HG02798 (cell line): ENCODE results near the gene GBE1.
A peak's percentile ranks its signal among the peaks of the same experiment; 100 is the strongest.
"Not testable (repeated sequence)": the region's sequence is repeated elsewhere in the genome, so short reads cannot be mapped to it uniquely, and the experiment has no call there.

ENCODE experiments used
- ATAC-seq: cut with Tn5 transposase; IDR thresholded peaks from one replicate; pipeline ENCODE4 v1.9.1; 2021; ENCODE audit warnings: mild to moderate bottlenecking; ENCODE audit not compliant: unreplicated experiment, poor library complexity

GBE1 gene

DNA sequence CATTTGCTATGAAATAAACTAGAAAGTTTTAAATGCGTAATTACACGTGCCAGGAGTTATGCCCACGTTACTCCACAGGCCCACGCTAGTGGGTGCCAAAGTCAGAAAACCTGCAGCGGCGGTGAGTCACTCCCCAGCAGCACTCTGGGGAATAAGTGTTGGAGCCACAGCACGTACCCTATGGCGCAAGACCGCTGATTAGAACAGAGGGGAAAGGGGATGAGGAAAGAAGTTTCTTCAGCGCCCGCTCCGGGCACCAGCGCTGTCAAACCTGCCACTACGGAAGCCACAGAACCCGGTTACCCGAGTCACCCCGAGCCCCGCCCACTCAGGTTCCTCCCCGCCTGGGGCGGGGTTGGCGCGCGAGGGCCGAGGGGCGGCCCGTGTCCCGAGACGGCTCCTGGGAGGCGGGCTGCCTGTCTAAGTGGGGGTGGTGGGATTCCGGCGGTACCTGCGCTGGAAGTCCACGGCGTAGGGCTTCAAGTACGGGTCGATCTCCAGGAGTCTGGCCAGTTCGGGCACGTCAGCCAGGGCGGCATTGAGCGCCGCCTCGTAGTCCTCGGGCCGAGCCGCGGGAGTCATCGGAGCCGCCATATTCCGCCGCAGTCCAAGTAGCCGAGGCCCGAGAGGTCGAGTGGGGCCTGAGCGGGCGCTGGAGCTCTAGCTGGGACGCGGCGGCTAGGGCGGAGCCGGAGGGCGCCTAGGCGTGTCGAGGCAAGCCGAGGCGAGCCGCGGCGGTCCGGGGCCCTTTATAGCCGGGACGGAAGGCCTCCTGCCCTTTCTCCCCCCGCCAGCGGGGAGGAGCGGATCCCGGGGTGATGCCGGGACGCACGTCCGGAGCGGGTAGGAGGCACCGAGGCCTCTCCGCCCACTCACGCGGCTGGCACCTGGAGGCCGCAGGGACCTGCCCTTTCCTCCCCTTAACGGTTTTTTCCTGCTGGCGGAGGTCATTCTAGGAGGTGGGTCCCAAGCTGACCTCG is at the start of gene GBE1:
TSS of gene GBE1 (minus strand) at position 722 of the 980 bp plus-strand sequence. CDS start at position 594, 128 bp downstream.
- peak; percentile 91 for ATAC-seq

GRCh38 chr3:81808900-81809299 is 47.5 kb upstream of the GBE1 start:
- ATAC-seq: no peak

DNA sequence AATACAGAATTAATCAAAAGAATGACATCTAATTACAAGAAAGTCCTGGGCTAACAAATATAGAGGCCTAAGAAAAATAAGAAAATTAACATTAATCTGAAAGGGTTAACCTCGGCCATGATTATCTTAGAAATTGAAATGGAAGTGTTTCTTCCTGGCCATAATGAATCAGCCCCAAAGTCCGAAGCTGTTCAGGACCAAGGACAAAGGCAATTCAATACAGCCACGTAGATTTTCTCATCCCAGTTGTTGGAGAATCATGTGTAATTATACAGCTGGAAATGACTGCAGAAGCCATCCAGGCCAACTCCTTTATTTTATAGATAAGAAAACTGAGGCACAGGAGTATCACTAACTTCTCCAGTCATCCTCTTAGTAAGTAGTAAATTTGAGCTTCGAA is 38.0 kb upstream of the GBE1 start:
- ATAC-seq: no peak

DNA sequence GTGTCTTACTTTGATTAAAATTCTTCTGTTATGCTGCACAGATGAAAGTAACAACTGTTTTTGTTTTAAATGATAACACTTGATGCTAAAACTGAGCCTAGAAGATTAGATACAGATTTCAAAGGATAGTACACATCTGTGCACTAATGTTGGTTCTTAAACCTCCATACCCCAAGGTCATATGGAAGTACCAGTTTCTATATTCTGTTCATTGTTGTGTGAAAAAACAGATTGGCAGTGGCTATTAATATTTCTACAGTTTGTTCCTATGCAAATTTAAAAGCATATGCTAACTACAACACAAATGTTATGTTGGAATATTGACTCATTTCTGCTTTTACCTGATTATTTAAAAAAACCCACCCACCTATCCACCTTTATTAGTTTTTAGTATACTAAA is 32.0 kb upstream of the GBE1 start:
- ATAC-seq: peak; percentile 39

GRCh38 chr3:81790117-81790516 is 28.7 kb upstream of the GBE1 start:
- ATAC-seq: no peak

- no peak for ATAC-seq
Observed at GRCh38 chr3:81789691-81790090, 28.2 kb upstream of the GBE1 start.

- peak; percentile 80 for ATAC-seq
Observed at GRCh38 chr3:81788610-81789009, 27.2 kb upstream of the GBE1 start.

GRCh38 chr3:81788044-81788443 is 26.6 kb upstream of the GBE1 start:
- no peak for ATAC-seq

- no peak for ATAC-seq
Observed at GRCh38 chr3:81782585-81782984, 21.1 kb upstream of the GBE1 start.

DNA sequence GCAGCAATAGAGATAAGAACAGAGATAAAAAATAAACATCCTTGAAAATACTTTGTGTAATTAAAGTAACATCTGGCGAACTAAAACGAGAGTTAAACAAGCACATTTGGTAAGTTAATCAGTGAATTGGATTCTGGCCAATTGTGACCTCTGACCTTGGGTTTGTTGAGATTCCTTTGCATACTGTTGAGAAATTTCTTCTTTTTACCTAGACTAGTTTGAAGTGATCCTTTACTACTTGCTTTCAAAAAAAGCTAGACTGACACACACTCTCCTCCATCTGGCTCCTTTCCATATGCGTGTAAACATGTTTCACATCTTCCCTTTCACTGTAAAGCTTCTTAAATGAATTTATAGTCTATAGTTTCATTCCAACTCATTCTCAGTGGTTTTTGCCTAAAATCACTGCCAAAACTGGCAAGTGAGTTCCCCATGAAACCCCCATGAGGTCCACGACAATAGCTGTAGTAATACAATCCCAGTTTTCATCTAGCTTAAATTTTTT is 17.3 kb upstream of the GBE1 start:
- ATAC-seq: peak; percentile 46

GRCh38 chr3:81776643-81777042 is 15.2 kb upstream of the GBE1 start:
- peak; percentile 41 for ATAC-seq

- no peak for ATAC-seq
Observed at GRCh38 chr3:81770710-81771109, 9.3 kb upstream of the GBE1 start.

- no peak for ATAC-seq
Observed at GRCh38 chr3:81769299-81769698, 7.9 kb upstream of the GBE1 start.

GRCh38 chr3:81767250-81767859 is 5.9 kb upstream of the GBE1 start:
- not testable (repeated sequence) for ATAC-seq

DNA sequence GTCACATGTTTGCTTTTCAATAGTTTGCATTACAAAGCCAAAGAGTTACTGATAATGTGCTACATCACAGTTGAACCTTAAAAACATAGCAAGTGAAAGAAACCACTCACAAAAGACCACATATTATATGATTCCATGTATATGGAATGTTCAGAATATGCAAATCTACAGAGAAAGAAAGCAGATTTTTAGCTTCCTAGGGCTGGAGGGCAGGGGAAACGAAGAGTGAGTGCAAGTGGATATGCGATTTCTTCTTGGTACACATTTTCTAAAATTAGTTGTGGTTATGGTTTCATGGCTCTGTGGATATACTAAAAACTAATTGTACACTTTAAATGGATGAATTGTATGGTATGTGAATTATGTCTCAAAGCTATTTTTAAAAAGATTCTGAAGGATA is 4.0 kb upstream of the GBE1 start:
- no peak for ATAC-seq

GRCh38 chr3:81764665-81765064 is 3.2 kb upstream of the GBE1 start:
- no peak for ATAC-seq

GRCh38 chr3:81764002-81764401 is 2.6 kb upstream of the GBE1 start:
- no peak for ATAC-seq

DNA sequence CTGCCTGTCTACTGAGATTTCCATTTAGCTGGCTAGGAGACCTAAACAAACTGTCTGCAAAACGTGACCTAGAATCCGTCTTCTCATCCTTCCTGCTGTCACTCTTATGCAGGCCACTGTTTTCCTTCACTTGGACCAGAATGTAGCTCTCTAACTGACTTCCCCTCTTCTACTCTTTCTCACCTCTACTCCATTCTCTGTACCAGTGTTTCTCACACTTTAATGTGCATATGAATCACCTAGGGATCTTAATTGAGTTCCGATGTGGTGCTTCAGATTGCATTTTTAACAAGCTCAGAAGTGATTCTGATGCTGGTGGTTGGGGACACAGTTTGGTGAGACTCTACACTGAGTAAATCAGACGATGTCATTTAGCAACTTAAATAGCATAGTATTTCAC is 1.6 kb upstream of the GBE1 start:
- ATAC-seq: no peak

GRCh38 chr3:81761904-81762580 is 597 bp upstream of the GBE1 start:
- ATAC-seq: no peak

DNA sequence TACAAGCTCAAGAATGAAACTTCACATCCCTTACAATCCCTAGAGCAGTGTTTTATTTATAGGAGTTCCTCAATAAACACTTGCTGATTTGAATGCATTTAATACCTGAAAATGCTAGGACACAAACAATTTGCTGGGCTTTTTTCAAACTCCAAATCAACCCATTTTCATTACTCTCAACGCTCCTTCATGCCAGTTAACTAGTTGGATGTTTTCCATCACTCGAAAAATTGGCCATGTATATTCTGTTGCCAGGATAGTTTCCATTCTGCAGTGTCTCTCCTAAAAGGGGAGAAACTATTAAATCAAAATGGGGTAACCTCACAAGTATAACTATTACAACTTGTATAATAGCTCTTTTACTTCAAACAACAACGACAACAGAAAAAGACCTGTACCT is 1.2 kb downstream of the GBE1 start:
- ATAC-seq: no peak

- not testable (repeated sequence) for ATAC-seq
Observed at GRCh38 chr3:81758771-81759170, 2.7 kb downstream of the GBE1 start.
